GM18907 (cell line): ENCODE data around the gene MCUB.
"Not testable (repeated sequence)": the region's sequence is repeated elsewhere in the genome, so short reads cannot be mapped to it uniquely, and the experiment has no call there.

Experiments
- ATAC-seq: cut with Tn5 transposase; IDR thresholded peaks from one replicate; pipeline ENCODE4 v1.9.1; 2021; ENCODE audit warnings: mild to moderate bottlenecking, moderate library complexity; ENCODE audit not compliant: unreplicated experiment

Gene MCUB

GRCh38 chr4:109675843-109676242 lies 115.8 kb downstream of the MCUB start:
- ATAC-seq: no peak

GRCh38 chr4:109676886-109677285 lies 116.8 kb downstream of the MCUB start:
- ATAC-seq: no peak

- not testable (repeated sequence) for ATAC-seq
These were observed 118.4 kb downstream of the MCUB start for GRCh38 chr4:109678472-109678871.

- ATAC-seq: not testable (repeated sequence)
These were observed 118.9 kb downstream of the MCUB start for GRCh38 chr4:109678925-109679324.

GRCh38 chr4:109682875-109683274 lies 122.8 kb downstream of the MCUB start:
- ATAC-seq: no peak

GRCh38 chr4:109683621-109684253 lies 123.7 kb downstream of the MCUB start:
- ATAC-seq: no peak

GRCh38 chr4:109684727-109685126 lies 124.7 kb downstream of the MCUB start:
- ATAC-seq: no peak

GRCh38 chr4:109690690-109691410 lies 130.8 kb downstream of the MCUB start:
- peak; percentile 97 for ATAC-seq

- ATAC-seq: no peak
These were observed 131.4 kb downstream of the MCUB start for GRCh38 chr4:109691411-109691920.

GRCh38 chr4:109698656-109699055 lies 138.6 kb downstream of the MCUB start:
- ATAC-seq: no peak

- ATAC-seq: no peak
These were observed 139.6 kb downstream of the MCUB start for GRCh38 chr4:109699553-109700225.

- ATAC-seq: peak; percentile 2
These were observed 141.7 kb downstream of the MCUB start for GRCh38 chr4:109701566-109702410.

- peak; percentile 78 for ATAC-seq
These were observed 143.1 kb downstream of the MCUB start, which contains the start of gene CASP6 for GRCh38 chr4:109702950-109703663. CASP6 (minus strand) TSS chr4:109703445; CDS start chr4:109703395, 50 bp downstream.

- ATAC-seq: no peak
These were observed 143.8 kb downstream of the MCUB start for GRCh38 chr4:109703664-109704361.

- ATAC-seq: no peak
These were observed 148.4 kb downstream of the MCUB start for GRCh38 chr4:109708435-109708834.

GRCh38 chr4:109708990-109709389 lies 148.9 kb downstream of the MCUB start:
- ATAC-seq: peak; percentile 75

- ATAC-seq: no peak
These were observed 153.5 kb downstream of the MCUB start for GRCh38 chr4:109713500-109713899.

GRCh38 chr4:109718759-109719158 lies 158.7 kb downstream of the MCUB start:
- ATAC-seq: no peak

- no peak for ATAC-seq
These were observed 159.6 kb downstream of the MCUB start for GRCh38 chr4:109719604-109720003.
